ENCODE measurements around the gene SSBP2.

The SSBP2 gene

GRCh38 chr5:81751009-81751835 lies at the start of gene SSBP2:
Gene SSBP2 (minus strand): TSS chr5:81751097. CDS start chr5:81751042, 55 bp downstream.
- DNase-seq, result peak; percentile 99

DNA sequence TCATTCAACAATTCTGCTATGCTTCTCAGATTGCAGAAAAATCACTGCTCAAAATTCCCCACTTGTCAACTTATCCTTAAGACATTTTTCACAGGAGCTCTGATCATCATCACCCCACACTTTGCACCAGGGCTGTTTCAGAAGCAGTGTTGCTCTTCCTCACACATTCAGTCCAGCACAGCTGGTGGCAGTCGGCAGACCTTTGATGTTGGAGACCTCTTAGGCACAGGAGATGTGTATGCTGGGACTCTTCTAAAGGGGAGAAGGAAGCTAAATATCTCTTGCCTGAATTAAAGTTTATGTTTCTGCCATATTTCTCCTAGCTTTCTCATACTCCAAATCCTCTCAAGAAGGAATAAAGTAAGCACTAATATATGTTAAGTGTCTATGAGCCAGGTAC lies 44.8 kb upstream of the SSBP2 start:
- no peak for DNase-seq

- no peak for DNase-seq
Measured at GRCh38 chr5:81794226-81794625, 43.3 kb upstream of the SSBP2 start.

DNA sequence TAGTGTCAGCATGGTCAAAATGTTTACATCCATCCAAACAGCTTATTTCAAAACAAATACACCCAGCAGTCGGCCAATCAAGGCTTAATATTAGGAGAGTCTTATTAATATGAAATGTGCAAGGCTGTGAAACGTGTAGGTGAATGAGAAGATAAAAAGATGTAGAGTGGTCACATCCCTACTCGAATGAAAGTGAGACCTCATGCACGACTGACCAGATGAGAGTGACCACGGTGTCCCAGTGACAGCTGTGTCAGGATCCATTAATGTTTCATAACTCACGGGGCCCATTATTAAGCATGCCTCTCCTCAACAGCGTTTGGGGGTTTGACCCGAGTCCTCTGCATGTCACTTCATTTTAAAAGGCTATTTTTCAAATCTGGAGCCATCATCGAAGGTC lies 39.4 kb upstream of the SSBP2 start:
- DNase-seq, result no peak

DNA sequence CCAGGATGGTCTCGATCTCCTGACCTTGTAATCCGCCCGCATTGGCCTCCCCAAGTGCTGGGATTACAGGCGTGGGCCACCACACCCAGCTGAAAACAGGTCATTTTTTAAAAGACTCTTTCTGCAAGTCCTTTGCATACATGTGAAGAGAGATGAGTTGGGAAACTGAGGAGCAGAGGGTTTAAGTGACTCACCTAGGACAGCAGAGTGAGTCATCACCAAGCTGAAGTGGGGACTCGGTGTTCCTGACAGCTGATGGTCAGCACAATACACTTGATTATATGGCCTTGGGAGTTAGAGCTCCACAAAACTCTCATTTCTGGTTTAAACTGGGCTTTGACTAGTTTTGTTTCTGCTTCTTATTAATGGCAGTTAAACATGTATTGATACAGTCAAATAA lies 38.1 kb upstream of the SSBP2 start:
- no peak for DNase-seq

GRCh38 chr5:81788329-81788728 lies 37.4 kb upstream of the SSBP2 start:
- no peak for DNase-seq

DNA sequence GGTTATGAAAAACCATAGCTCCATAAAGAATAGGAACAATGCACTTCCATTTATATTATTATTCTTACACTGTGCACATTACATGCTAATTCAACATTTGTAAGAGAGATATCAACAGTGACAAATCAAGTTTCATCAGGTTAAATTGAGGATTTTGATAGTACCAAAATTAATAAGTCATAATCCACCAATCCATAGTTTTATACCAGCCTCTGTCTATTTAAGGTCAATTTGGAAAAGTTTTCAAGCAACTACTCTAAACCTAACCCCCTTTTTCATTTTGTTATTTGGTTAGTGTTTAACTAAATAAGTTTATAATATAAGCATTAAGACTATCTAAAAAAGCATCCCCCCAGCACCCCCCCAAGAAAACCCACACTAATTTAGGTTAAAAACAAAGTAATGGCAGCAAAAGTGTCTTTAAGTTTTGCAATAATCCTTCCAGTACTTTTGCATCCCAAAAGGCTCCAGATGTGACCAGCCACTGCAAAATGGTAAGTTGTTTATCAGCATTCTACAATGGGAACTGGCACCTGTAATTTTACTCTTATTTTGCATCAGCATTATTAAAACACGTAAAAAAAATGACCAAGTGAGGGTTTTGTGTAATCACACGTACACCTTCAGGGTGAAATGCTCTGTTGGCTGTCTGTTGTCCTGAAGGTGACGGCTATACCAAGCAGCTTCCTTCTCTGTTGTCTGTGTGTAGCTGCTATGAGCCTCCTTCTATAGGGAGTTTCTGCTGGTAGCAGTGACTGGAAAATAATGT lies 36.8 kb upstream of the SSBP2 start:
- DNase-seq, result peak; percentile 77

DNA sequence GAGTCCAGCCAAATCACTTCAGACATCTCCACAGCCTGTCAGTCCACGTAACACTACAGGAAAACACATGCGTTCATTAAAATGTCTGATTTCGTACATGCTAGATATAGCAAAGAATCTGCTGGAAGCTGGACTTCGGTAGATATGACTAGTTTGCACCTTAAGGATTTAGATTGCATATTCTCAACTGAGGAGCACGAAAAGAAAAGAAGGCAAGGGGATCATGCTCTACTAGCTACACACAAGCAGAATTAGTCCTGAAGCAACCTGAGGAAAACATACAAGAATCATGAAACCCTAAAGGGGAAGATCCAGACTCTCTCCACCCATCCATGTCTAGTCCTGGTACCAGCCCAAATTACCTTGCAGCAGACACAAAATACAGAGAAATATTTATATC lies 36.1 kb upstream of the SSBP2 start:
- no peak for DNase-seq

- no peak for DNase-seq
Measured at GRCh38 chr5:81786496-81786895, 35.6 kb upstream of the SSBP2 start.

GRCh38 chr5:81785322-81785721 lies 34.4 kb upstream of the SSBP2 start:
- no peak for DNase-seq

DNA sequence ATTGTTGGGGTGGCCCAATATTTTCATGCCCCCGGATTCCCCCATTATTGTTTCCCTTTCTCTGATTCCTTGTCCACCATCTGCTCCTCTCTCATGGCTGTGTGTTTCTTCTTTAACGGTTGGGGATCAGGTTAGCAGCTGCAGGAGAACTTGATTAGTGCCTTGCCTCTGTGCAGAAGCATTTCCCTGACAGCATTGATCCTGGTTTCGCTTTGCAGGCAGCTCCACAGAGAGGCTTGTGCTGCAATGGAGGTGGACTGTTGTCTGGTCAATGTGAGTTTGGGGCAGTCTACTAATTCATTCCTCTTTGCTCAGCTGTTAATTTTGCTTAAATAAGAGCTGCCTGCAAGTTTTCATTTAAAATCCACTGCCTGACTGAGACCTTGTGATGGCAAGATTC lies 32.5 kb upstream of the SSBP2 start:
- no peak for DNase-seq

GRCh38 chr5:81782811-81783210 lies 31.9 kb upstream of the SSBP2 start:
- no peak for DNase-seq

DNA sequence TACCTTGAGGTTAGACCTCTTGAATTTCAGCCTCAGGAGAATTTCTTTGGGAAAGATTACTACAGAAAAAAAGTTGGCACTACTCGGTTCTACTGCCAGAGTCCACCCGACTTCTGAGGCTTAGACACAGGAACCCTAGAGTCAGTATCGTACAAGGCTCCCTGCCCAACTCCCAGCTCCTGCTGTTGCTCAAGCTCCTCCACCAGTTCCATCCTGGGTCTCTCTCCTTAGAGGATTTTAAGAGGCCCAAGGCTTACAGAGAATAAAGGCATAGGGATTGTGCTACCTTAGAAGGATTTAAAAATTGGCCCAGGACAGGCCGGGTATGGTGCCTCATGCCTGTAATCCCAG lies 29.0 kb upstream of the SSBP2 start:
- DNase-seq, result no peak

- peak; percentile 23 for DNase-seq
Measured at GRCh38 chr5:81779125-81779915, 28.4 kb upstream of the SSBP2 start.

- peak; percentile 49 for DNase-seq
Measured at GRCh38 chr5:81778642-81779041, 27.7 kb upstream of the SSBP2 start.

DNA sequence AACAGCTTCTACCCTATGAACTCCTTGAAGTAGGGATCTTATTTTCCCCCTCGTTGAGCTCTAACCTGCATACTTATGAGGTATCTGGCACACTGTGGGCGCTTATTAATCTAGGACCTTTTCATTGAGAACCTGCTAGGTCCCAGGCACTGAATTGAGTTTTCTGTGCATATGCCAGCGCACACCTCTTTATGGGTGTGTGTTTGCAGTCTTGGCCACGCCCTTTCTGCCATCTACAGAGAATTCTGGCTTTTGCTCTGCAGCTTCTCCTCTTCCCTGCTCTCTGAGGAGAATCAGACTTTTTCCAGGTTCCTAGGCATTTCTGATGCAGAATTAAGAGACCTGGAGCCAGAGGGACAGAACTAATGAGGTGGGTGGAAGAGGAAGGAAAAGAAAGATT lies 25.4 kb upstream of the SSBP2 start:
- no peak for DNase-seq

DNA sequence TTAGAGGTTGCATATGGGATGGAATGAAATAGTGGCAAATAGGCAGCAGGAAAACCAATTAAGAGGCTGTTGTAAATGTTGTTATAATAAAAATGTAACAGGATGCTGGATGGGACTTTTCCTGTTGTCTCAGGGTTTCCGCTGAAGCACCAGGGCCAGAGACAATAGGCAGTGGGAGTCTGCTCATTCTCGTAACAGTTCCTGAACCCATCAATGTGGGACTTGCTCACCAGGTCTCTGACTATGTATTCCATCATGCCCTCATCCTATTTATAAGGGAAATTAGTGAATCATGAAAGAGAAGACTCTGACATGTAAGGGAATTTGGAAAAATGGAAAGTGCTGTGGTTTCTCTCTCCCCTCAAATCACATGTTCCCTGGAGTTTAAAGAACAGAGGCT lies 23.5 kb upstream of the SSBP2 start:
- DNase-seq, result no peak

DNA sequence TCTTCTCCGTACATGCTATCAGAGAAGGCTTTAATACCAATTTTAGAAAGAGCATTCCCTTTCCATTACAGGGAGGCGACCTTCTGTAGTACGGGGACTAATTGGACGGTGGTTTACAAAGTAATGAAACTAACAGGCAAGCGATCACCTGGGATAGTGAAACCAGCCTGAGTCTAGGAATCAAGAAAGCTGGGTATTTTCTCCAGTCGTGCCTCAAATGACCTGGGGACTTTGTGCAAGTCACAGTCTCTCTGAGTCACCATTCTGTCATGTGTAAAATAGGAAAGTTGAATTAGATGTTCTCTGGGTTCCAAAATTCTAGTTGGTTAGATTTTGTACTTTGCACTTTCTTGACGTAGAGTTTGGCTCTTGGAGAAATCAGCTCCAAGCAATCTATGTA lies 22.7 kb upstream of the SSBP2 start:
- DNase-seq, result no peak

DNA sequence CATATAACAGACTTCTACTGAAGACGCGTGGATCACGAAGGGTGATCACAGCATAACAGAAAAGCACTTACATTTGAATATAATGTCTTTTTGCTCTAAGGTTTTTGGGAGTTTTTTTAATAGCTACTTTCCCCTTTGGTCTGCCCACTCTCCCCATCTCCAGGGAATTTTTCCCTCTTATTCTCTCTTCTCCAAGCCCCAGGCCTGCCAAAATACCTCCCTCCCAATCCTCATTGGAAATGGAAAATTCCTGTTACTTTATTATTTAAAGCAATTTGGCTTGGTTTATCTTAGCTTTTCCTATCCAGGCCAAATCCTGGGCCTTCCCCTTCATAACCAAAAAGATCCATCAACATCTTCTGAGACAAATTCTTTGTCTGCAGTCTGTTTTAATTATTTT lies 22.3 kb upstream of the SSBP2 start:
- DNase-seq, result no peak

DNA sequence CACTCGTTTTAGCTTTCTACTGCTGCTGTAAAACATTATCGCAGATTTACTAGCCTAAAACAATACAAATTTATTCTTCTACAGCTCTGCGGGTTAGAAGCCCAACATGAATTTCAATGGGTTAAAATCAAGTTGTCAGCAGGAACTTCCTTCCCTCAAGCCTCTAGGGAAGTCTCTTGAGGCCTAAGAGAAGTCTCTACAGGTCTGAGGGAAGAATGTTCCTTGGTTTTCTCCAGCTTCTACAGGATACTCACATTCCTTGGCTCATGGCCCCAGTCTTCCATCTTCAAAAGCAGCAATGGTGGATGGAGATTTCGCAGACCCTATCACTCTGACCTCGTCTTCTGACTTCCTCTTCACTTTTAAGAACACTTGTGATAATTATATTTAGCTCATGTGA lies 21.6 kb upstream of the SSBP2 start:
- DNase-seq, result no peak

DNA sequence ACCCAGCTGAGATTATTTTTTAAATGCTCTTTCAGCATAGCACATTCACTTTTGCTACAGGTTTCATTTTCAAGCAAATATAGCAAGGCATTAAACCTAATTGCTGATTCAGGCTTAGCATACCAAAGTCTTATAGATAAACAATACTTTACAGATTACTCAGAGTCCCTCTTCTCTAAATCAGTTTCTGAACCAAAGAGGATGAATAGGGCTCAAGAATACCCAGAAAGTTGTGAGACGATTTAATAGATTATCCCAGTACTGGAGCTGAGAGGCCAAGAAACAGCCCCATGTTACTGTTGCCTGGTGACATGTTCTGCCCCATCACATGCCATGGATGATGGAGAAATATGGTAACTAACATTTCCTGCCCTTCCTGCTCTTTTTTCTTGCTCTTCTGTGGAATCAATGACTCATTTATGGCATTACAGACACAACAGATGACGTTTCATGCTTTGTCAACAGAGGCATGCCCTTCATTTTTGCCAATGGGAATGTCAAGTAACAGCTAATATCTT lies 18.1 kb upstream of the SSBP2 start:
- no peak for DNase-seq

DNA sequence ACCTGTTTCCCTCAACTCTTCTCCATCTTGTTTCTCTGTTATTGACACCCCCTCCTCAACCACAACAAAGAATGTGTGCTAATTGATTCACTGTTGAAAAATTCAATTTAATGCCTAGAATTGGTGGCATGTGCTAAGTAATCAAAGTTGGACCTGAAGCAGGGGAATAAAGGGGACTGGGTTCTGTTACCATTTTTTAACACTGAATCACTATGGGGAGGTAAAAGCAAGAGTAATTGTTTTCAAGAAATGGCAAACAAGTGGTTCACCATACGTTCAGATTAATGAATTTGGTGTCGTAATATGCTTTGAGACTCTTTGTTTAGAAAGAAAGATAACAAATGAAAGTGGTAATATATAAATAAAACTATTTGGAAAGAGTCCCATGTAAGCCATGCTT lies 17.0 kb upstream of the SSBP2 start:
- no peak for DNase-seq

DNA sequence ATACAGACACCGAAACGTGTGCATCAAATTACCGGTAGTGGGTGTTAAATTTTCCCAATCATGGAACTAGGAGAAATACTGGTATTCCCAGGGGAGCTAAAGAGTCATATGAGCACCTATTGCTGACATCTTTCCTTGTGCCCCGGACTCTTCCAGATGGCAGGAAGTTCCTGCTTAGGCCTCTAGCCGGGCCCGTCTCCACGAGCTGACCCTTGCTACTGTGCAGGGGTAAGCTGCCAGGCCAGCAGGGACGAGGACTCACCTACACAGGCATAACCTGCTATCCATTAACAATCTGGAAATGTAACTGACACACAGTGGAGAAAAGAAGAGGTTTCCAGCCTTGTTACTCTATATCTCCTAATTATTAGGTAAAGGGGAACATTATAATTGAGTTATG lies 16.2 kb upstream of the SSBP2 start:
- DNase-seq, result no peak
